MM.1S (cell line): Measurements from ENCODE around the gene PMVK.

Experiments
- EZH2phosphoT487 ChIP-seq: fragments of 300-600 bp; sonication (generic); IDR thresholded peaks from 2 replicates; pipeline ENCODE4 v1.6.1; 2018; ENCODE audit warnings: antibody characterized with exemption, low read length
- TF ChIP-seq, protein P1 (sequence below): fragments of 300-600 bp; sonication (generic); IDR thresholded peaks from 2 replicates; pipeline ENCODE4 v1.5.1; 2016; ENCODE audit warnings: antibody characterized with exemption, low read length, mixed read lengths

DNA sequence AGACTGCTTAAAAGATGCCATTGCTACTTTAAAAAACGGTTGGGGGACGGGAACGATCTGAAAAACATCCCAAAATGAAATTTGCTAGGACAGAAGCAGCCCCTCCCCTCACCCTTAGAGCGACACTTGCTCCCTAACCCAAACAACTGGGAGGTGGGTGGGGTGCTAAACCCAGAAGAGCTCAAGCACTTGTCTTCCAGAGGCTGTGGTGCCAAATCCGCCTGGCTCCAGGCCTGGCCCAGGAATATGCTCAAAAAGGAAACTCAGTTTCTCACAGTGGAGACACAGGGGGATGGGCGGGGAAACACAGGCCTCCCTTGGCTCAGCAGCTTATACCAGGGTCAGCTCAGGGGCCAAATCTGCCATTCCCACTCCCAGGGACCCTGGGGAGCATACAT is 20.0 kb upstream of the PMVK start:
- TF ChIP-seq, protein P1, sequence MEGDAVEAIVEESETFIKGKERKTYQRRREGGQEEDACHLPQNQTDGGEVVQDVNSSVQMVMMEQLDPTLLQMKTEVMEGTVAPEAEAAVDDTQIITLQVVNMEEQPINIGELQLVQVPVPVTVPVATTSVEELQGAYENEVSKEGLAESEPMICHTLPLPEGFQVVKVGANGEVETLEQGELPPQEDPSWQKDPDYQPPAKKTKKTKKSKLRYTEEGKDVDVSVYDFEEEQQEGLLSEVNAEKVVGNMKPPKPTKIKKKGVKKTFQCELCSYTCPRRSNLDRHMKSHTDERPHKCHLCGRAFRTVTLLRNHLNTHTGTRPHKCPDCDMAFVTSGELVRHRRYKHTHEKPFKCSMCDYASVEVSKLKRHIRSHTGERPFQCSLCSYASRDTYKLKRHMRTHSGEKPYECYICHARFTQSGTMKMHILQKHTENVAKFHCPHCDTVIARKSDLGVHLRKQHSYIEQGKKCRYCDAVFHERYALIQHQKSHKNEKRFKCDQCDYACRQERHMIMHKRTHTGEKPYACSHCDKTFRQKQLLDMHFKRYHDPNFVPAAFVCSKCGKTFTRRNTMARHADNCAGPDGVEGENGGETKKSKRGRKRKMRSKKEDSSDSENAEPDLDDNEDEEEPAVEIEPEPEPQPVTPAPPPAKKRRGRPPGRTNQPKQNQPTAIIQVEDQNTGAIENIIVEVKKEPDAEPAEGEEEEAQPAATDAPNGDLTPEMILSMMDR = no peak
- TF ChIP-seq EZH2phosphoT487 = no peak
